Activated naive CD8-positive, alpha-beta T cell (primary cell): Measurements from ENCODE around the gene STK25.

ENCODE experiments used
- H3K27ac Mint-ChIP-seq: one replicate; pipeline ENCODE4 v1.8.0; 2021; ENCODE audit warnings: mixed read lengths
- H3K27me3 Mint-ChIP-seq: one replicate; pipeline ENCODE4 v1.8.0; 2021; ENCODE audit warnings: mixed read lengths
- H3K36me3 Mint-ChIP-seq: one replicate; pipeline ENCODE4 v1.8.0; 2021; ENCODE audit warnings: mixed read lengths
- H3K4me1 Mint-ChIP-seq: one replicate; pipeline ENCODE4 v1.8.0; 2021; ENCODE audit warnings: low read depth, mixed read lengths
- H3K4me3 Mint-ChIP-seq: one replicate; pipeline ENCODE4 v1.8.0; 2021; ENCODE audit warnings: mild to moderate bottlenecking, mixed read lengths
- H3K9me3 Mint-ChIP-seq: one replicate; pipeline ENCODE4 v1.8.0; 2021; ENCODE audit warnings: low read depth, mixed read lengths

STK25 gene

GRCh38 chr2:241508240-241509154 lies at the start of gene STK25:
TSS of gene STK25 (minus strand) at chr2:241508584. CDS start at chr2:241508035, 549 bp downstream.
- Mint-ChIP-seq H3K27ac (peak within 1 kb of the TSS; percentile 67), H3K4me1 (peaks cover 18% of the 10 kb centered on the region), H3K4me3 (peak within 1 kb of the TSS; percentile 87)

GRCh38 chr2:241556746-241557145 lies 48.4 kb upstream of the STK25 start:
- no peak overlapping the region for H3K27ac Mint-ChIP-seq
- H3K36me3 Mint-ChIP-seq: peaks cover 10% of the 10 kb centered on the region
- peaks cover 6% of the 10 kb centered on the region for H3K4me1 Mint-ChIP-seq
- peaks cover 16% of the 10 kb centered on the region for H3K9me3 Mint-ChIP-seq
- H3K4me3 Mint-ChIP-seq: no peak overlapping the region
- peaks cover 15% of the 10 kb centered on the region for H3K27me3 Mint-ChIP-seq

More at GRCh38 chr2:241508240-241509154, at the start of gene STK25:
- Mint-ChIP-seq H3K36me3 (no peaks in the 10 kb centered on the region), H3K9me3 (no peaks in the 10 kb centered on the region), H3K27me3 (no peaks in the 10 kb centered on the region)

GRCh38 chr2:241555711-241556110 lies 47.3 kb upstream of the STK25 start:
- Mint-ChIP-seq H3K36me3 (peaks cover 10% of the 10 kb centered on the region), H3K9me3 (peaks cover 16% of the 10 kb centered on the region), H3K27me3 (peaks cover 19% of the 10 kb centered on the region), H3K4me3 (no peak overlapping the region), H3K27ac (no peak overlapping the region), H3K4me1 (peaks cover 6% of the 10 kb centered on the region)

- Mint-ChIP-seq H3K27ac (no peak overlapping the region), H3K4me1 (peaks cover 5% of the 10 kb centered on the region), H3K36me3 (peaks cover 10% of the 10 kb centered on the region), H3K4me3 (no peak overlapping the region), H3K9me3 (peaks cover 16% of the 10 kb centered on the region), H3K27me3 (peaks cover 19% of the 10 kb centered on the region)
These were observed 46.4 kb upstream of the STK25 start for GRCh38 chr2:241554610-241555322.

- no peak overlapping the region for H3K4me3 Mint-ChIP-seq
- no peak overlapping the region for H3K27ac Mint-ChIP-seq
- peaks cover 19% of the 10 kb centered on the region for H3K27me3 Mint-ChIP-seq
- peaks cover 10% of the 10 kb centered on the region for H3K36me3 Mint-ChIP-seq
- H3K9me3 Mint-ChIP-seq: peaks cover 16% of the 10 kb centered on the region
- peaks cover 4% of the 10 kb centered on the region for H3K4me1 Mint-ChIP-seq
These were observed 45.6 kb upstream of the STK25 start for GRCh38 chr2:241553981-241554380.

GRCh38 chr2:241553512-241553830 lies 45.1 kb upstream of the STK25 start:
- peaks cover 4% of the 10 kb centered on the region for H3K4me1 Mint-ChIP-seq
- H3K9me3 Mint-ChIP-seq: peaks cover 16% of the 10 kb centered on the region
- H3K4me3 Mint-ChIP-seq: no peak overlapping the region
- no peak overlapping the region for H3K27ac Mint-ChIP-seq
- H3K27me3 Mint-ChIP-seq: peaks cover 19% of the 10 kb centered on the region
- peaks cover 10% of the 10 kb centered on the region for H3K36me3 Mint-ChIP-seq

GRCh38 chr2:241551998-241552737 lies 43.8 kb upstream of the STK25 start:
- H3K27ac Mint-ChIP-seq: no peak overlapping the region
- peaks cover 8% of the 10 kb centered on the region for H3K27me3 Mint-ChIP-seq
- peaks cover 2% of the 10 kb centered on the region for H3K36me3 Mint-ChIP-seq
- no peaks in the 10 kb centered on the region for H3K4me1 Mint-ChIP-seq
- peaks cover 7% of the 10 kb centered on the region for H3K9me3 Mint-ChIP-seq
- no peak overlapping the region for H3K4me3 Mint-ChIP-seq

GRCh38 chr2:241551599-241551997 lies 43.2 kb upstream of the STK25 start:
- peaks cover 9% of the 10 kb centered on the region for H3K27me3 Mint-ChIP-seq
- no peak overlapping the region for H3K27ac Mint-ChIP-seq

GRCh38 chr2:241550616-241551580 lies 42.5 kb upstream of the STK25 start:
- Mint-ChIP-seq H3K27me3 (peaks cover 9% of the 10 kb centered on the region), H3K27ac (no peak overlapping the region), H3K9me3 (no peaks in the 10 kb centered on the region)

More at GRCh38 chr2:241551599-241551997, 43.2 kb upstream of the STK25 start:
- Mint-ChIP-seq H3K4me1 (no peaks in the 10 kb centered on the region), H3K9me3 (peaks cover 2% of the 10 kb centered on the region), H3K4me3 (no peak overlapping the region), H3K36me3 (no peaks in the 10 kb centered on the region)

GRCh38 chr2:241548451-241548835 lies 40.1 kb upstream of the STK25 start:
- Mint-ChIP-seq H3K27me3 (peaks cover 9% of the 10 kb centered on the region), H3K9me3 (no peaks in the 10 kb centered on the region), H3K4me3 (no peak overlapping the region), H3K36me3 (no peaks in the 10 kb centered on the region), H3K27ac (no peak overlapping the region), H3K4me1 (no peaks in the 10 kb centered on the region)

More at GRCh38 chr2:241550616-241551580, 42.5 kb upstream of the STK25 start:
- no peak overlapping the region for H3K4me3 Mint-ChIP-seq
- no peaks in the 10 kb centered on the region for H3K4me1 Mint-ChIP-seq
- H3K36me3 Mint-ChIP-seq: no peaks in the 10 kb centered on the region

GRCh38 chr2:241547781-241548450 lies 39.5 kb upstream of the STK25 start:
- Mint-ChIP-seq H3K27me3 (peaks cover 9% of the 10 kb centered on the region), H3K27ac (no peak overlapping the region), H3K4me1 (no peaks in the 10 kb centered on the region), H3K9me3 (no peaks in the 10 kb centered on the region), H3K36me3 (no peaks in the 10 kb centered on the region), H3K4me3 (no peak overlapping the region)

- H3K4me3 Mint-ChIP-seq: no peak overlapping the region
- H3K36me3 Mint-ChIP-seq: no peaks in the 10 kb centered on the region
- H3K9me3 Mint-ChIP-seq: no peaks in the 10 kb centered on the region
- no peak overlapping the region for H3K27ac Mint-ChIP-seq
- peaks cover 7% of the 10 kb centered on the region for H3K27me3 Mint-ChIP-seq
- H3K4me1 Mint-ChIP-seq: no peaks in the 10 kb centered on the region
These were observed 38.6 kb upstream of the STK25 start for GRCh38 chr2:241546771-241547498.
